HepG2 (cell line): ENCODE data around the gene LIMD2. TPM values are rescaled to one million over a fixed set of nuclear protein-coding genes. Genes with fewer than 3 reads are reported as not detected.

Source experiments
- ATAC-seq: fragments of 200-7000 bp; cut with Tn5 transposase; 3 replicates; pipeline ENCODE4 v1.9.1; 2020; ENCODE audit warnings: mild to moderate bottlenecking, moderate library complexity
- BruUV-seq: library from RNA; stranded (reverse); fragments of 400-500 nt; replicated peaks from 2 replicates; lab custom pipeline; 2021; lab: Mats Ljungman, UMichigan
- CTCF ChIA-PET: fragments of 300-600 bp; formaldehyde crosslinking; extraction: SDS; loops from one replicate; lab custom pipeline; 2021; ENCODE audit warnings: low total read pairs, inconsistent platforms, low intra/inter-chr PET ratio; lab: Yijun Ruan, JAX
- POLR2A ChIA-PET: fragments of 350-600 bp; sonication (Branson Sonifier 250); formaldehyde crosslinking; loops from one replicate; lab custom pipeline; 2020; ENCODE audit warnings: antibody characterized with exemption, inconsistent platforms; lab: Yijun Ruan, JAX
- DNase-seq: peaks from one replicate; pipeline ENCODE4 v3.0.0-alpha.2; 2015; ENCODE audit warnings: low spot score
- FAIRE-seq: peaks from 3 replicates; lab custom pipeline; 2011; peaks lifted over from hg19 to GRCh38; lab: Jason Lieb, UNC
- H2AFZ ChIP-seq: one replicate; pipeline ENCODE4 v1.6.1; 2011; ENCODE audit warnings: low read length, inconsistent platforms
- H3K27ac ChIP-seq: fragments of 300-600 bp; 3 replicates; pipeline ENCODE4 v1.8.0; 2011; ENCODE audit warnings: mixed run types, mild to moderate bottlenecking, mixed read lengths, low read length, inconsistent platforms; ENCODE audit not compliant: insufficient read depth; ENCODE audit errors: extremely low read length
- H3K27me3 ChIP-seq, 2 experiments: fragments of 200-600 bp in 1 of 2; 2 replicates in 1 of 2; 3 replicates in 1 of 2; pipeline versions ENCODE4 v1.6.0 to v1.8.0; 2011; ENCODE audit warnings: low read length in 2 of 2, mild to moderate bottlenecking in 2 of 2, moderate library complexity in 2 of 2, inconsistent platforms in 1 of 2; ENCODE audit not compliant: insufficient read depth in 2 of 2, control insufficient read depth in 1 of 2
- H3K36me3 ChIP-seq, 2 experiments: fragments of 200-600 bp in 1 of 2; replicated peaks in 1 of 2; 2 replicates in 1 of 2; 3 replicates in 1 of 2; pipeline versions ENCODE4 v1.5.1 to v1.8.0; 2011; ENCODE audit warnings: low read length in 2 of 2, inconsistent platforms in 1 of 2; ENCODE audit not compliant: insufficient read depth in 2 of 2, control insufficient read depth in 1 of 2
- H3K4me1 ChIP-seq: 2 replicates; pipeline ENCODE4 v1.5.1; 2012; ENCODE audit warnings: low read length, inconsistent platforms; ENCODE audit not compliant: insufficient read depth
- H3K4me2 ChIP-seq: 2 replicates; pipeline ENCODE4 v1.6.0; 2011; ENCODE audit warnings: low read depth, low read length, inconsistent platforms
- H3K4me3 ChIP-seq, 3 experiments: fragments of 200-600 bp in 1 of 3; sonication (generic), shearing (Covaris generic) in 1 of 3; replicated peaks in 1 of 3; 2 replicates each; pipeline ENCODE4 v1.5.1; 2011 to 2016; ENCODE audit warnings: low read length in 3 of 3, inconsistent platforms in 2 of 3, low read depth in 2 of 3, mild to moderate bottlenecking in 2 of 3, control low read depth in 1 of 3, mixed read lengths in 1 of 3; ENCODE audit not compliant: insufficient read depth in 1 of 3
- H3K79me2 ChIP-seq: one replicate; pipeline ENCODE4 v1.6.1; 2011; ENCODE audit warnings: low read length, inconsistent platforms; ENCODE audit not compliant: insufficient read depth
- H3K9ac ChIP-seq: 2 replicates; pipeline ENCODE4 v1.6.0; 2011; ENCODE audit warnings: mild to moderate bottlenecking, low read depth, low read length, inconsistent platforms; ENCODE audit not compliant: insufficient read depth
- H3K9me3 ChIP-seq: 2 replicates; pipeline ENCODE4 v1.5.1; 2012; ENCODE audit warnings: mild to moderate bottlenecking, low read length
- H4K20me1 ChIP-seq: 2 replicates; pipeline ENCODE4 v1.6.0; 2011; ENCODE audit warnings: inconsistent platforms, mild to moderate bottlenecking, low read length, moderate library complexity; ENCODE audit not compliant: insufficient read depth
- ARNT2 ChIP-seq: sonication (generic); formaldehyde crosslinking; IDR thresholded peaks from 2 replicates; pipeline ENCODE4 v1.8.0; 2022; ENCODE audit warnings: mild to moderate bottlenecking, low read depth, missing genetic modification reagents, moderate library complexity
- FOXA1 ChIP-seq, 2 experiments: fragments of 450-650 bp in 1 of 2; sonication (generic) in 1 of 2; formaldehyde crosslinking in 1 of 2; IDR thresholded peaks; 2 replicates each; pipeline versions ENCODE4 v1.4.0 to v1.6.1; 2016 to 2020; ENCODE audit warnings: missing genetic modification reagents in 1 of 2
- FOXJ3 ChIP-seq: sonication (generic); formaldehyde crosslinking; IDR thresholded peaks from 2 replicates; pipeline ENCODE4 v1.4.0; 2020; ENCODE audit warnings: missing genetic modification reagents, mild to moderate bottlenecking, borderline replicate concordance
- FOXO1 ChIP-seq: sonication (generic); formaldehyde crosslinking; IDR thresholded peaks from 2 replicates; pipeline ENCODE4 v1.4.0; 2020; ENCODE audit warnings: missing genetic modification reagents
- HIVEP1 ChIP-seq: sonication (generic); formaldehyde crosslinking; IDR thresholded peaks from 2 replicates; pipeline ENCODE4 v1.4.0; 2020; ENCODE audit warnings: mild to moderate bottlenecking, missing genetic modification reagents
- KLF11 ChIP-seq: IDR thresholded peaks from 2 replicates; pipeline ENCODE4 v1.6.1; 2016; ENCODE audit warnings: missing compliant biosample characterization
- MNT ChIP-seq: fragments of 450-650 bp; IDR thresholded peaks from 2 replicates; pipeline ENCODE4 v1.6.1; 2016
- MZF1 ChIP-seq: sonication (generic); formaldehyde crosslinking; IDR thresholded peaks from 2 replicates; pipeline ENCODE4 v1.8.1; 2023; ENCODE audit warnings: mild to moderate bottlenecking, missing genetic modification reagents, borderline replicate concordance
- POGZ ChIP-seq: sonication (generic); formaldehyde crosslinking; IDR thresholded peaks from 2 replicates; pipeline ENCODE4 v1.4.0; 2020; ENCODE audit warnings: mild to moderate bottlenecking, missing genetic modification reagents
- PRMT3 ChIP-seq: sonication (generic); formaldehyde crosslinking; IDR thresholded peaks from 2 replicates; pipeline ENCODE4 v1.8.1; 2022; ENCODE audit warnings: low read depth, mild to moderate bottlenecking, moderate library complexity, missing genetic modification reagents, borderline replicate concordance
- SIN3B ChIP-seq: fragments of 150-350 bp; IDR thresholded peaks from 2 replicates; pipeline ENCODE4 v1.6.1; 2014; ENCODE audit warnings: low read length
- STAG1 ChIP-seq: sonication (generic); formaldehyde crosslinking; IDR thresholded peaks from 2 replicates; pipeline ENCODE4 v1.4.0; 2020; ENCODE audit warnings: missing genetic modification reagents
- SYNCRIP ChIP-seq: fragments of 200-400 bp; formaldehyde crosslinking; IDR thresholded peaks from 2 replicates; pipeline ENCODE4 v1.6.1; 2018; ENCODE audit warnings: mild to moderate bottlenecking, low read depth, low read length; ENCODE audit not compliant: insufficient read depth
- ZBED4 ChIP-seq: sonication (generic); formaldehyde crosslinking; IDR thresholded peaks from 2 replicates; pipeline ENCODE4 v1.4.0; 2020; ENCODE audit warnings: missing genetic modification reagents, borderline replicate concordance
- ZFP36 ChIP-seq: fragments of 150-350 bp; IDR thresholded peaks from 2 replicates; pipeline ENCODE4 v1.6.1; 2018; ENCODE audit warnings: borderline replicate concordance, low read length, low read depth; ENCODE audit not compliant: partially characterized antibody
- ZNF451 ChIP-seq: sonication (generic); formaldehyde crosslinking; IDR thresholded peaks from 2 replicates; pipeline ENCODE4 v1.5.0; 2020; ENCODE audit warnings: mild to moderate bottlenecking, missing genetic modification reagents
- ZNF605 ChIP-seq: sonication (generic); formaldehyde crosslinking; IDR thresholded peaks from 2 replicates; pipeline ENCODE4 v1.8.0; 2022; ENCODE audit warnings: mild to moderate bottlenecking, missing genetic modification reagents
- ZNF639 ChIP-seq: conservative IDR thresholded peaks from 2 replicates; pipeline ENCODE4 v1.6.1; 2018; ENCODE audit warnings: missing genetic modification reagents
- WGBS: methylation state at CpG from one replicate; pipeline ENCODE4 v1.1.6; 2017; ENCODE audit warnings: low lambda C conversion rate; 5-methylcytosine and 5-hydroxymethylcytosine counted together
- in situ Hi-C: cut with HindIII; loops from 2 replicates; pipeline ENCODE4 v1.10.0; 2017; ENCODE audit warnings: low pct_unique_long_range_greater_than_20kb; ENCODE audit not compliant: extremely low pct_ligation_motif_present
- intact Hi-C: fragments of 100-400 bp; cut with micrococcal nuclease; formaldehyde crosslinking; loops from one replicate; pipeline ENCODE4 v1.10.0; 2022; ENCODE audit not compliant: unreplicated experiment
- polyA plus RNA-seq, 8 experiments: library from polyadenylated mRNA; depleted of rRNA in 3 of 8; stranded (reverse) in 7 of 8; unstranded in 1 of 8; fragments of >200 nt; fragmentation: Illumina TruSeq in 4 of 8; extraction: Trizol in 4 of 8; gene quantifications; 2 replicates each; pipeline versions ENCODE4 v1.2.1 to v1.2.3, GENCODE V29; 2011 to 2016; ENCODE audit warnings: low read depth in 4 of 8, missing spikeins in 1 of 8, mixed read lengths in 1 of 8; ENCODE audit not compliant: insufficient read depth in 1 of 8
- total RNA-seq, 5 experiments: library from RNA; depleted of rRNA; stranded (reverse); fragments of >200 nt; fragmentation: Illumina TruSeq; extraction: Trizol; gene quantifications; 2 replicates each; pipeline ENCODE4 v1.2.3, GENCODE V29; 2016; ENCODE audit warnings: low read depth in 1 of 5

LIMD2 gene
- total and polyA plus RNA-seq, 2 of the 13 experiments (the other 11 are each of a cell fraction or from before 2014, with no cell fraction given), result 9.0 to 20.8 TPM

GRCh38 chr17:63692195-63692816 lies 7.6 kb downstream of the LIMD2 start (continued):
- no peak for TF ChIP-seq ZBED4 (CRISPR knock-in tag)
- peak; percentile 27 for TF ChIP-seq STAG1

- no peak overlapping the region for H3K27ac ChIP-seq
- no peak for TF ChIP-seq ZNF451 (CRISPR knock-in tag)
- TF ChIP-seq FOXO1 (CRISPR knock-in tag), result no peak
- TF ChIP-seq ZFP36, result no peak
- no peak for TF ChIP-seq ZNF639 (CRISPR knock-in tag)
- no peak for TF ChIP-seq FOXA1 (IDR thresholded peaks at IDR 0.05)
- no peak for TF ChIP-seq FOXA1 (CRISPR knock-in tag; IDR thresholded peaks at IDR 0.05)
- TF ChIP-seq FOXJ3, result no peak
- no peak for TF ChIP-seq MNT
- no peak for TF ChIP-seq PRMT3 (CRISPR knock-in tag)
- TF ChIP-seq SYNCRIP, result no peak
- no peak for TF ChIP-seq ARNT2 (CRISPR knock-in tag)
- TF ChIP-seq POGZ (CRISPR knock-in tag), result no peak
- TF ChIP-seq MZF1, result no peak
- no peak for TF ChIP-seq KLF11 (CRISPR knock-in tag)
- TF ChIP-seq HIVEP1 (CRISPR knock-in tag), result no peak
- no peak for TF ChIP-seq ZNF605
- no peak for TF ChIP-seq SIN3B
- no peak overlapping the region for H2AFZ ChIP-seq
- BruUV-seq, result no TSS peak
- ATAC-seq (no peak), FAIRE-seq (no peak), DNase-seq (no peak)
- H3K9me3 ChIP-seq, result no peaks in the 10 kb centered on the region
- in situ Hi-C loops, result no loop called here
- POLR2A ChIA-PET, result no interaction called here
- H4K20me1 ChIP-seq, result no peaks in the 10 kb centered on the region
- no peak overlapping the region for H3K4me3 ChIP-seq
- CTCF ChIA-PET, result no interaction called here
- no peaks in the 10 kb centered on the region for H3K4me1 ChIP-seq
- H3K36me3 ChIP-seq, result peaks cover 38 to 55% of the 10 kb centered on the region in 2 experiments
- no peaks in the 10 kb centered on the region for H3K27me3 ChIP-seq
- no peaks in the 10 kb centered on the region for H3K79me2 ChIP-seq
- no peak overlapping the region for H3K4me2 ChIP-seq
- intact Hi-C loops, result no loop called here
- 98% methylated on average over 14 of the region's 14 CpGs for whole genome bisulfite sequencing
- H3K9ac ChIP-seq, result no peak overlapping the region
These were observed 10.4 kb downstream of the LIMD2 start for GRCh38 chr17:63689479-63689878.
